HepG2 (cell line): Measurements from ENCODE around the gene DCAF15. TPM values are rescaled to one million over a fixed set of nuclear protein-coding genes. Genes with fewer than 3 reads are reported as not detected.

ENCODE experiments used
- AGO2 ChIP-seq: fragments of 200-400 bp; formaldehyde crosslinking; optimal IDR thresholded peaks from 2 replicates; pipeline ENCODE3; 2017; ENCODE audit warnings: mild to moderate bottlenecking, low read depth, low read length, moderate library complexity
- CBFB ChIP-seq: sonication (generic); formaldehyde crosslinking; IDR thresholded peaks from 2 replicates; pipeline ENCODE4 v1.4.0; 2020; ENCODE audit warnings: missing genetic modification reagents
- ELF3 ChIP-seq: IDR thresholded peaks from 2 replicates; pipeline ENCODE4 v1.6.1; 2016; ENCODE audit warnings: missing genetic modification reagents, missing compliant biosample characterization
- ERF ChIP-seq: IDR thresholded peaks from 2 replicates; pipeline ENCODE4 v1.6.1; 2018; ENCODE audit warnings: missing biosample characterization, missing genetic modification reagents
- FOXJ3 ChIP-seq: sonication (generic); formaldehyde crosslinking; IDR thresholded peaks from 2 replicates; pipeline ENCODE4 v1.4.0; 2020; ENCODE audit warnings: missing genetic modification reagents, mild to moderate bottlenecking, borderline replicate concordance
- HNF4A ChIP-seq: sonication (generic); formaldehyde crosslinking; IDR thresholded peaks from 2 replicates; pipeline ENCODE4 v1.4.0; 2020; ENCODE audit warnings: missing genetic modification reagents
- NKX3-1 ChIP-seq: sonication (generic); formaldehyde crosslinking; IDR thresholded peaks from 2 replicates; pipeline ENCODE4 v1.5.0; 2020; ENCODE audit warnings: missing genetic modification reagents
- NR2F6 ChIP-seq, 2 experiments: IDR thresholded peaks; 2 replicates each; pipeline ENCODE4 v1.6.1; 2016; ENCODE audit warnings: antibody characterized with exemption in 1 of 2, mild to moderate bottlenecking in 1 of 2
- RAD51 ChIP-seq: fragments of 450-650 bp; IDR thresholded peaks from 2 replicates; pipeline ENCODE4 v1.6.1; 2016; ENCODE audit warnings: borderline replicate concordance
- RCOR2 ChIP-seq: IDR thresholded peaks from 2 replicates; pipeline ENCODE4 v1.6.1; 2016; ENCODE audit warnings: missing biosample characterization, missing genetic modification reagents
- U2AF1 ChIP-seq: fragments of 200-400 bp; formaldehyde crosslinking; optimal IDR thresholded peaks from 2 replicates; pipeline ENCODE3; 2017; ENCODE audit warnings: mild to moderate bottlenecking, low read depth, low read length
- ZBTB20 ChIP-seq: sonication (generic); formaldehyde crosslinking; IDR thresholded peaks from 2 replicates; pipeline ENCODE4 v1.8.1; 2023; ENCODE audit warnings: missing genetic modification reagents, low read depth, mild to moderate bottlenecking, borderline replicate concordance
- ZNF124 ChIP-seq: sonication (generic); formaldehyde crosslinking; IDR thresholded peaks from 2 replicates; pipeline ENCODE4 v1.4.0; 2020; ENCODE audit warnings: missing genetic modification reagents
- ZNF598 ChIP-seq: sonication (generic); formaldehyde crosslinking; IDR thresholded peaks from 2 replicates; pipeline ENCODE4 v1.5.1; 2020; ENCODE audit warnings: mild to moderate bottlenecking, missing genetic modification reagents, borderline replicate concordance
- ZNF713 ChIP-seq: sonication (generic); formaldehyde crosslinking; IDR thresholded peaks from 2 replicates; pipeline ENCODE4 v1.4.0; 2020; ENCODE audit warnings: mild to moderate bottlenecking, missing genetic modification reagents
- polyA plus RNA-seq, 8 experiments: library from polyadenylated mRNA; depleted of rRNA in 3 of 8; stranded (reverse) in 7 of 8; unstranded in 1 of 8; fragments of >200 nt; fragmentation: Illumina TruSeq in 4 of 8; extraction: Trizol in 4 of 8; gene quantifications; 2 replicates each; pipeline versions ENCODE4 v1.2.1 to v1.2.3, GENCODE V29; 2011 to 2016; ENCODE audit warnings: low read depth in 4 of 8, missing spikeins in 1 of 8, mixed read lengths in 1 of 8; ENCODE audit not compliant: insufficient read depth in 1 of 8
- total RNA-seq, 5 experiments: library from RNA; depleted of rRNA; stranded (reverse); fragments of >200 nt; fragmentation: Illumina TruSeq; extraction: Trizol; gene quantifications; 2 replicates each; pipeline ENCODE4 v1.2.3, GENCODE V29; 2016; ENCODE audit warnings: low read depth in 1 of 5
- TF ChIP-seq, protein P1 (sequence below): sonication (generic); formaldehyde crosslinking; IDR thresholded peaks from 2 replicates; pipeline ENCODE4 v1.5.0; 2020; ENCODE audit warnings: mild to moderate bottlenecking, missing genetic modification reagents
- TF ChIP-seq, protein P2 (sequence below): sonication (generic); formaldehyde crosslinking; IDR thresholded peaks from 2 replicates; pipeline ENCODE4 v1.4.0; 2020; ENCODE audit warnings: missing genetic modification reagents, borderline replicate concordance
- TF ChIP-seq, protein P3 (sequence below): sonication (generic); formaldehyde crosslinking; IDR thresholded peaks from 2 replicates; pipeline ENCODE4 v1.5.0; 2020; ENCODE audit warnings: missing genetic modification reagents
- TF ChIP-seq, protein P4 (sequence below): sonication (generic); formaldehyde crosslinking; IDR thresholded peaks from 2 replicates; pipeline ENCODE4 v1.4.0; 2020; ENCODE audit warnings: missing genetic modification reagents
- TF ChIP-seq, protein P5 (sequence below): sonication (generic); formaldehyde crosslinking; IDR thresholded peaks from 2 replicates; pipeline ENCODE4 v1.5.0; 2020; ENCODE audit warnings: mild to moderate bottlenecking, missing genetic modification reagents
- TF ChIP-seq, protein P6 (sequence below): sonication (generic); IDR thresholded peaks from 2 replicates; pipeline ENCODE4 v1.6.1; 2016; ENCODE audit warnings: low read depth, borderline replicate concordance

DCAF15 gene
- total and polyA plus RNA-seq, 2 of the 13 experiments (the other 11 are each of a cell fraction or from before 2014, with no cell fraction given) = 13.6 to 14.0 TPM

DNA sequence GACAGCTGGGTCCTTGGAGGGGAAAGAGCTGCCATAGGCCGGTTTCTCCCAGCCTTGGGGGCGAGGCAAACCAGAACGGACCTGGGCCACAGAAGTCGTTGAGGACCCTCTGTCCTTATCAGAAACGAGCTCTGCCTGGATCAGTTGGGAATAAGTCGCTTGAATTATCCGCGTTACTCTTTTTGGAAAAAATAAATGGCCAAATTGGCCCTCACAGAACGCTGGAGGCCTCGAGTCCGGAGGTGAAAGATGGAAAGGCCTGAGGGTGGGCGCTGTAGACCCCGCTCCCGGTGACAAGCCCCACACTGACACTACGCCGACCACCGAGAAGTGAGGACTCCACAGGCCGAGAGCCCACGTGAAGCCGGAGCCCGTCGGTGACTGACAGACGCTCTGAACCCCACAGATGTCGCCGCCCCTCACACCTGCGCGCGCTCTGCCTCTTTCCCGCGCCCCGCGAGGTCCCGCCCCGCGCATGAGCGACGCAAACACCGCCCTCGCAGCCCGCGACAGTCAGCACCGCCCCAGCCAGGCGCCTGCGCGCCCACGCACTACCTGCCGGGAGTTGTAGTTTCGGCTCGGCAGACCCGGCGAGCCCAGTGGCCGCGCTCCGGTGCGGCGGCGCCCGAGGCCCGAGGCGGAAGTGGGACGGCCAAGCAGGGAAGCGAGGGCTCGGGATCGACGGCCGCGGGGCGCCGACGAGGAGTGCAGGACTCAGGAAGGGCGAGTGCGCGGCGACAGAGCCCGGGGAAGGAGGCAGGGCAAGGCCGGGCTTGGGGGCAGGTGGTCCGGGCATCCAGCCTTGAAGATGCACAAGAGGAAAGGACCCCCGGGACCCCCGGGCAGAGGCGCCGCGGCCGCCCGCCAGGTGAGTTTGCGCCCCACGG lies 46.4 kb upstream of the DCAF15 start, which contains the start of the genes BRME1 and CC2D1A (continued):
- TF ChIP-seq, protein P1, sequence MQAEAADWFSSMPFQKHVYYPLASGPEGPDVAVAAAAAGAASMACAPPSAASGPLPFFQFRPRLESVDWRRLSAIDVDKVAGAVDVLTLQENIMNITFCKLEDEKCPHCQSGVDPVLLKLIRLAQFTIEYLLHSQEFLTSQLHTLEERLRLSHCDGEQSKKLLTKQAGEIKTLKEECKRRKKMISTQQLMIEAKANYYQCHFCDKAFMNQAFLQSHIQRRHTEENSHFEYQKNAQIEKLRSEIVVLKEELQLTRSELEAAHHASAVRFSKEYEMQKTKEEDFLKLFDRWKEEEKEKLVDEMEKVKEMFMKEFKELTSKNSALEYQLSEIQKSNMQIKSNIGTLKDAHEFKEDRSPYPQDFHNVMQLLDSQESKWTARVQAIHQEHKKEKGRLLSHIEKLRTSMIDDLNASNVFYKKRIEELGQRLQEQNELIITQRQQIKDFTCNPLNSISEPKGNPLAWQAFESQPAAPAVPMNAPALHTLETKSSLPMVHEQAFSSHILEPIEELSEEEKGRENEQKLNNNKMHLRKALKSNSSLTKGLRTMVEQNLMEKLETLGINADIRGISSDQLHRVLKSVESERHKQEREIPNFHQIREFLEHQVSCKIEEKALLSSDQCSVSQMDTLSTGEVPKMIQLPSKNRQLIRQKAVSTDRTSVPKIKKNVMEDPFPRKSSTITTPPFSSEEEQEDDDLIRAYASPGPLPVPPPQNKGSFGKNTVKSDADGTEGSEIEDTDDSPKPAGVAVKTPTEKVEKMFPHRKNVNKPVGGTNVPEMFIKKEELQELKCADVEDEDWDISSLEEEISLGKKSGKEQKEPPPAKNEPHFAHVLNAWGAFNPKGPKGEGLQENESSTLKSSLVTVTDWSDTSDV = peak; percentile 83
- TF ChIP-seq, protein P2, sequence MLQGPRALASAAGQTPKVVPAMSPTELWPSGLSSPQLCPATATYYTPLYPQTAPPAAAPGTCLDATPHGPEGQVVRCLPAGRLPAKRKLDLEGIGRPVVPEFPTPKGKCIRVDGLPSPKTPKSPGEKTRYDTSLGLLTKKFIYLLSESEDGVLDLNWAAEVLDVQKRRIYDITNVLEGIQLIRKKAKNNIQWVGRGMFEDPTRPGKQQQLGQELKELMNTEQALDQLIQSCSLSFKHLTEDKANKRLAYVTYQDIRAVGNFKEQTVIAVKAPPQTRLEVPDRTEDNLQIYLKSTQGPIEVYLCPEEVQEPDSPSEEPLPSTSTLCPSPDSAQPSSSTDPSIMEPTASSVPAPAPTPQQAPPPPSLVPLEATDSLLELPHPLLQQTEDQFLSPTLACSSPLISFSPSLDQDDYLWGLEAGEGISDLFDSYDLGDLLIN (CRISPR knock-in tag) = peak; percentile 69; the same call in 1 of the 2 replicates
- TF ChIP-seq HNF4A (CRISPR knock-in tag) (no peak), ELF3 (CRISPR knock-in tag) (peak; percentile 92), ZNF713 (CRISPR knock-in tag) (peak; percentile 95; the same call in 1 of the 2 replicates), RCOR2 (CRISPR knock-in tag) (no peak), ZNF598 (CRISPR knock-in tag) (peak; percentile 84; the same call in 1 of the 2 replicates), FOXJ3 (CRISPR knock-in tag) (no peak), U2AF1 (no peak), ZNF124 (CRISPR knock-in tag) (peak; percentile 71; the same call in 1 of the 2 replicates), RAD51 (no peak), ZBTB20 (CRISPR knock-in tag) (no peak; the same call in 1 of the 2 replicates), AGO2 (peak; percentile 36), CBFB (CRISPR knock-in tag) (no peak; the same call in 1 of the 2 replicates), NR2F6 (IDR thresholded peaks at IDR 0.05) (no peak), NR2F6 (CRISPR knock-in tag; IDR thresholded peaks at IDR 0.05) (peak; percentile 16; the same call in 1 of the 2 replicates), ERF (CRISPR knock-in tag) (peak; percentile 88), NKX3-1 (CRISPR knock-in tag) (peak; percentile 70; the same call in 1 of the 2 replicates)
- TF ChIP-seq, protein P3, sequence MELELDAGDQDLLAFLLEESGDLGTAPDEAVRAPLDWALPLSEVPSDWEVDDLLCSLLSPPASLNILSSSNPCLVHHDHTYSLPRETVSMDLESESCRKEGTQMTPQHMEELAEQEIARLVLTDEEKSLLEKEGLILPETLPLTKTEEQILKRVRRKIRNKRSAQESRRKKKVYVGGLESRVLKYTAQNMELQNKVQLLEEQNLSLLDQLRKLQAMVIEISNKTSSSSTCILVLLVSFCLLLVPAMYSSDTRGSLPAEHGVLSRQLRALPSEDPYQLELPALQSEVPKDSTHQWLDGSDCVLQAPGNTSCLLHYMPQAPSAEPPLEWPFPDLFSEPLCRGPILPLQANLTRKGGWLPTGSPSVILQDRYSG = no peak
- TF ChIP-seq, protein P4, sequence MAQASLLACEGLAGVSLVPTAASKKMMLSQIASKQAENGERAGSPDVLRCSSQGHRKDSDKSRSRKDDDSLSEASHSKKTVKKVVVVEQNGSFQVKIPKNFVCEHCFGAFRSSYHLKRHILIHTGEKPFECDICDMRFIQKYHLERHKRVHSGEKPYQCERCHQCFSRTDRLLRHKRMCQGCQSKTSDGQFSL (CRISPR knock-in tag) = no peak
- TF ChIP-seq, protein P5, sequence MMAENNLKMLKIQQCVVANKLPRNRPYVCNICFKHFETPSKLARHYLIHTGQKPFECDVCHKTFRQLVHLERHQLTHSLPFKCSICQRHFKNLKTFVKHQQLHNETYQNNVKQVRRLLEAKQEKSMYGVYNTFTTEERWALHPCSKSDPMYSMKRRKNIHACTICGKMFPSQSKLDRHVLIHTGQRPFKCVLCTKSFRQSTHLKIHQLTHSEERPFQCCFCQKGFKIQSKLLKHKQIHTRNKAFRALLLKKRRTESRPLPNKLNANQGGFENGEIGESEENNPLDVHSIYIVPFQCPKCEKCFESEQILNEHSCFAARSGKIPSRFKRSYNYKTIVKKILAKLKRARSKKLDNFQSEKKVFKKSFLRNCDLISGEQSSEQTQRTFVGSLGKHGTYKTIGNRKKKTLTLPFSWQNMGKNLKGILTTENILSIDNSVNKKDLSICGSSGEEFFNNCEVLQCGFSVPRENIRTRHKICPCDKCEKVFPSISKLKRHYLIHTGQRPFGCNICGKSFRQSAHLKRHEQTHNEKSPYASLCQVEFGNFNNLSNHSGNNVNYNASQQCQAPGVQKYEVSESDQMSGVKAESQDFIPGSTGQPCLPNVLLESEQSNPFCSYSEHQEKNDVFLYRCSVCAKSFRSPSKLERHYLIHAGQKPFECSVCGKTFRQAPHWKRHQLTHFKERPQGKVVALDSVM = no peak
- TF ChIP-seq, protein P6, sequence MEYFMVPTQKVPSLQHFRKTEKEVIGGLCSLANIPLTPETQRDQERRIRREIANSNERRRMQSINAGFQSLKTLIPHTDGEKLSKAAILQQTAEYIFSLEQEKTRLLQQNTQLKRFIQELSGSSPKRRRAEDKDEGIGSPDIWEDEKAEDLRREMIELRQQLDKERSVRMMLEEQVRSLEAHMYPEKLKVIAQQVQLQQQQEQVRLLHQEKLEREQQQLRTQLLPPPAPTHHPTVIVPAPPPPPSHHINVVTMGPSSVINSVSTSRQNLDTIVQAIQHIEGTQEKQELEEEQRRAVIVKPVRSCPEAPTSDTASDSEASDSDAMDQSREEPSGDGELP = no peak
